ENCODE measurements around the gene ZNF471. TPM values are rescaled to one million over a fixed set of nuclear protein-coding genes. Genes with fewer than 3 reads are reported as not detected.

The ZNF471 gene
- total RNA-seq, 2 donors from 2014 or later = 3.9 to 6.2 TPM

GRCh38 chr19:56477429-56478338 lies 30.0 kb upstream of the ZNF471 start:
- no peak for TF ChIP-seq CTCF (IDR thresholded peaks at IDR 0.05)
- ATAC-seq (ENCODE audit: insufficient number of reproducible peaks, low FRiP score, low read depth) (peak; percentile 73), DNase-seq (ENCODE audit: low spot score) (peak; percentile 46)
- peak overlapping the region; percentile 60 to 65 for H3K27ac ChIP-seq
- no peaks in the 10 kb centered on the region for H3K27me3 ChIP-seq (replicated peaks; ENCODE audit: insufficient read depth)
- no peaks in the 10 kb centered on the region for H3K36me3 ChIP-seq
- H3K9me3 ChIP-seq = peaks cover 27% of the 10 kb centered on the region
- peaks cover 4 to 18% of the 10 kb centered on the region in 2 donors for H3K4me1 ChIP-seq (ENCODE audit: control insufficient read depth in 1 of 2, low read depth in 2 of 2)
- H3K4me3 ChIP-seq = peak overlapping the region; percentile 83

GRCh38 chr19:56491399-56491798 lies 16.3 kb upstream of the ZNF471 start:
- DNase-seq (ENCODE audit: low spot score) = no peak
- H3K4me1 ChIP-seq (ENCODE audit: control insufficient read depth in 1 of 2, low read depth in 2 of 2) = no peaks in the 10 kb centered on the region
- H3K9me3 ChIP-seq = peaks cover 63% of the 10 kb centered on the region
- peaks cover 22% of the 10 kb centered on the region for H3K36me3 ChIP-seq
- TF ChIP-seq CTCF (IDR thresholded peaks at IDR 0.05) = no peak
- no peak overlapping the region for H3K4me3 ChIP-seq
- H3K27me3 ChIP-seq (replicated peaks; ENCODE audit: insufficient read depth) = no peaks in the 10 kb centered on the region
- no peak overlapping the region for H3K27ac ChIP-seq
- ATAC-seq (ENCODE audit: insufficient number of reproducible peaks, low FRiP score, low read depth) = no peak

- no peak overlapping the region for H3K27ac ChIP-seq
- TF ChIP-seq CTCF (IDR thresholded peaks at IDR 0.05) = no peak
- H3K27me3 ChIP-seq (replicated peaks; ENCODE audit: insufficient read depth) = no peaks in the 10 kb centered on the region
- H3K4me3 ChIP-seq = no peak overlapping the region
- peaks cover 3 to 9% of the 10 kb centered on the region in 2 donors for H3K4me1 ChIP-seq (ENCODE audit: control insufficient read depth in 1 of 2, low read depth in 2 of 2)
- ATAC-seq (ENCODE audit: insufficient number of reproducible peaks, low FRiP score, low read depth) = no peak
- no peaks in the 10 kb centered on the region for H3K36me3 ChIP-seq
- peaks cover 9% of the 10 kb centered on the region for H3K9me3 ChIP-seq
- DNase-seq (ENCODE audit: low spot score) = no peak
Observed at GRCh38 chr19:56504581-56504980, 3.1 kb upstream of the ZNF471 start.

- DNase-seq (ENCODE audit: low spot score) = no peak
- ATAC-seq (ENCODE audit: insufficient number of reproducible peaks, low FRiP score, low read depth) = peak; percentile 16
- H3K4me1 ChIP-seq (ENCODE audit: control insufficient read depth in 1 of 2, low read depth in 2 of 2) = peaks cover 3 to 9% of the 10 kb centered on the region in 2 donors
- H3K27me3 ChIP-seq (replicated peaks; ENCODE audit: insufficient read depth) = no peaks in the 10 kb centered on the region
- H3K9me3 ChIP-seq = peaks cover 5% of the 10 kb centered on the region
- peak overlapping the region; percentile 87 for H3K4me3 ChIP-seq
- peaks cover 12% of the 10 kb centered on the region for H3K36me3 ChIP-seq
- peak overlapping the region; percentile 90 to 97 for H3K27ac ChIP-seq
- no peak for TF ChIP-seq CTCF (IDR thresholded peaks at IDR 0.05)
Observed at GRCh38 chr19:56508290-56508778, 679 bp downstream of the ZNF471 start.

GRCh38 chr19:56525214-56525860 lies 17.7 kb downstream of the ZNF471 start:
- no peaks in the 10 kb centered on the region for H3K27me3 ChIP-seq (replicated peaks; ENCODE audit: insufficient read depth)
- H3K9me3 ChIP-seq = peaks cover 99% of the 10 kb centered on the region
- TF ChIP-seq CTCF (IDR thresholded peaks at IDR 0.05) = no peak
- H3K36me3 ChIP-seq = peaks cover 42% of the 10 kb centered on the region
- no peak overlapping the region for H3K27ac ChIP-seq
- peak overlapping the region; percentile 6 for H3K4me3 ChIP-seq
- ATAC-seq (ENCODE audit: insufficient number of reproducible peaks, low FRiP score, low read depth) = no peak
- no peak for DNase-seq (ENCODE audit: low spot score)
- no peaks in the 10 kb centered on the region for H3K4me1 ChIP-seq (ENCODE audit: control insufficient read depth in 1 of 2, low read depth in 2 of 2)
